BE2C (cell line): ENCODE measurements around the gene MMD.
A peak's percentile ranks its signal among the peaks of the same experiment; 100 is the strongest.

Experiments
- DNase-seq: peaks from one replicate; pipeline ENCODE4 v3.0.0-alpha.2; 2020
- H3K27me3 ChIP-seq: fragments of 250-450 bp; sonication (Bioruptor Pico); 2 replicates; pipeline ENCODE4 v1.5.1; 2020; ENCODE audit warnings: mild to moderate bottlenecking
- H3K36me3 ChIP-seq: fragments of 250-450 bp; sonication (Bioruptor Pico); 2 replicates; pipeline ENCODE4 v1.5.1; 2020; ENCODE audit warnings: mild to moderate bottlenecking
- H3K4me1 ChIP-seq: fragments of 250-450 bp; sonication (Bioruptor Pico); 2 replicates; pipeline ENCODE4 v1.5.1; 2020
- H3K4me3 ChIP-seq: 2 replicates; pipeline ENCODE4 v1.5.1; 2011; ENCODE audit warnings: low read depth, low read length
- H3K9me3 ChIP-seq: fragments of 250-450 bp; sonication (Bioruptor Pico); 2 replicates; pipeline ENCODE4 v1.5.1; 2020
- TF ChIP-seq, protein P1 (sequence below): IDR thresholded peaks from 2 replicates; pipeline ENCODE4 v1.5.1; 2012; ENCODE audit warnings: mild to moderate bottlenecking, low read depth, low read length

The MMD gene

DNA sequence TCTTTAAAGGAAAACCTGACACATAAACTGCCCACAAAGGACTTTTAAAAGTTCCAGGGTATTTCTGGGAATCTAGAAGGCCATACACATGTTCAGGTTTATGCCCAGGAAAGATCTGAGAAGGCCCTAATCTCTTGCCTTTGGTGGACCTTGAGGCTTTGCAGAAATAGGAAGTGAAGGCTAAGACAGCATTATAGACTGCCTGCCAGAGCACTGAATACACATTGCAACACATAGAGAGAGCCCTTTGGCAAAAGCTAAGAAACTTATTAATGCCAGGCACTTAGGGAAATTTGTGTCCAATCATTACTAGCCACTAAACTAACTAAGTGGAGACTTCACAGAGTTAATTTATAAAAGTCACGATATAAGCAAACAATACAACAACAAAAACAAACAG, 70.4 kb downstream of the MMD start:
- Histone ChIP-seq H3K4me3 (no peak overlapping the region), H3K4me1 (no peaks in the 10 kb centered on the region), H3K27me3 (no peaks in the 10 kb centered on the region), H3K36me3 (no peaks in the 10 kb centered on the region), H3K9me3 (no peaks in the 10 kb centered on the region)
- DNase-seq: no peak
- TF ChIP-seq, protein P1, sequence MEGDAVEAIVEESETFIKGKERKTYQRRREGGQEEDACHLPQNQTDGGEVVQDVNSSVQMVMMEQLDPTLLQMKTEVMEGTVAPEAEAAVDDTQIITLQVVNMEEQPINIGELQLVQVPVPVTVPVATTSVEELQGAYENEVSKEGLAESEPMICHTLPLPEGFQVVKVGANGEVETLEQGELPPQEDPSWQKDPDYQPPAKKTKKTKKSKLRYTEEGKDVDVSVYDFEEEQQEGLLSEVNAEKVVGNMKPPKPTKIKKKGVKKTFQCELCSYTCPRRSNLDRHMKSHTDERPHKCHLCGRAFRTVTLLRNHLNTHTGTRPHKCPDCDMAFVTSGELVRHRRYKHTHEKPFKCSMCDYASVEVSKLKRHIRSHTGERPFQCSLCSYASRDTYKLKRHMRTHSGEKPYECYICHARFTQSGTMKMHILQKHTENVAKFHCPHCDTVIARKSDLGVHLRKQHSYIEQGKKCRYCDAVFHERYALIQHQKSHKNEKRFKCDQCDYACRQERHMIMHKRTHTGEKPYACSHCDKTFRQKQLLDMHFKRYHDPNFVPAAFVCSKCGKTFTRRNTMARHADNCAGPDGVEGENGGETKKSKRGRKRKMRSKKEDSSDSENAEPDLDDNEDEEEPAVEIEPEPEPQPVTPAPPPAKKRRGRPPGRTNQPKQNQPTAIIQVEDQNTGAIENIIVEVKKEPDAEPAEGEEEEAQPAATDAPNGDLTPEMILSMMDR: no peak

DNA sequence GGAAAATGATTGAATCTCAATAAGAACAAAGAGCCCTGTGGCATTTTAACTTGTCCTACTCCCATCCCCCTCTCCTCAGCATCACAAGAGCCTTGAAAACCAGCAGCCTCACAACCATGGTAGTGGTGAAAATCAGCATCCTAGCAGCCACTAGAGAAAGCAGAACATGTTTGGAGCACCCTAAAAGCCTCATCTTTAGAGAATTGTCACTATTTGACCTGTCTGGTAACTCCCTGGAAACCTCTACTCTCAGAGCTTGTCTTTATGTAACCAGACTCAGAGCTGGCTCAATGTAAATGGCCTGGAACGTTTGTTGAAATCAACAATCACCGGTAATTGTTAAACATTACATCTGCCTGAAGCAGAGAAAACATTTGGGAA, 70.8 kb downstream of the MMD start:
- Histone ChIP-seq H3K36me3 (no peaks in the 10 kb centered on the region), H3K4me3 (no peak overlapping the region), H3K27me3 (no peaks in the 10 kb centered on the region), H3K4me1 (no peaks in the 10 kb centered on the region), H3K9me3 (no peaks in the 10 kb centered on the region)
- no peak for DNase-seq
- TF ChIP-seq, protein P1: no peak

DNA sequence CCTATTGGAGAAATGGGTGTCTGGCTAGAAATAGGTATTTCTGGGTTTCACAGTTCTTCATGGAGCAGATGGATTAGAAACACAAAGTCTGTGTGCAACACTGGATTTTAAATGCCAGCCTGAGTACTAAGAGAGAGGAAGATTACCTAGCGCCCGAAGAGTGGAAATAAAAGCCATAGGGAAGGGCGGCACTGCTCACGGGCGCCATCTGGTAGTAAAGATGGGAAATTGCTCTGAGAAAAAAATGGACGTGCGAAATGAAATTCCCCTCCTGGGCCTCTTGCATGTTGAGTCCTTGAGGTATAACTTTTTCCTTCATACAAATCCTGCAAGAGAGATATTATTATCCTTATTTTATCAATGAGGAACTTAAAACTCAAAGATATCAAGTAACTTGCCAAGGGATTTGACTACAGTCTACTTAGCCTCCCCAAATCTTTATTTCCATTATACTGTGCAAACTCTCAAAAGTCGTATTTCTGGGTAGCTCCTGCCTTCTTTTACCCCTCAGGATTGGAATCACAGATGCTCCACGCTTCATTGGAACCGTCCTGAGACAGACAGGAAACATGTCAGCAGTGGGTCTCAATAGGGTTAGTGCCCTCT, 72.8 kb downstream of the MMD start:
- H3K9me3 ChIP-seq: no peaks in the 10 kb centered on the region
- TF ChIP-seq, protein P1: peak; percentile 91
- no peaks in the 10 kb centered on the region for H3K27me3 ChIP-seq
- H3K36me3 ChIP-seq: no peaks in the 10 kb centered on the region
- peaks cover 4% of the 10 kb centered on the region for H3K4me1 ChIP-seq
- no peak overlapping the region for H3K4me3 ChIP-seq
- peak; percentile 43 for DNase-seq

DNA sequence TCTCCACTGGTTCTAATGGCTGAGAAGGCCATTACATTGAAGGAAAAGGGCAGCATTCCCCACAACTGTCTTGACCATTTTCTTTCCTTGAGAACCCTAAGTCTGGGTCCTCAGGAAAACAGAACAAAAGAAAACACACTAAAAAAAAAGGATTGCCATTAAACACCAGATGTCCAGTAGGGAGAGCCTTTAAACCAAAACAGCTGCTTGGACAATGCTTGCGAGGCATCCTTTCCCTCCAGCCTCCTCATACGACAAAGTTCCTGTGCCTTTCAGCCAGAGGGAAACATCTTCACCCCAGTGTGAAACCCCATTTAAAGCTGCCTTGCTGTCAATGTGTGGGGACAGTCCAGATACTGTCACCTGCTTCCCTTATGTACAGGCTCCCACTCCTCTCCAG, 74.3 kb downstream of the MMD start:
- TF ChIP-seq, protein P1: no peak
- H3K4me3 ChIP-seq: no peak overlapping the region
- no peaks in the 10 kb centered on the region for H3K27me3 ChIP-seq
- peaks cover 4% of the 10 kb centered on the region for H3K4me1 ChIP-seq
- no peak for DNase-seq
- H3K36me3 ChIP-seq: no peaks in the 10 kb centered on the region
- no peaks in the 10 kb centered on the region for H3K9me3 ChIP-seq

DNA sequence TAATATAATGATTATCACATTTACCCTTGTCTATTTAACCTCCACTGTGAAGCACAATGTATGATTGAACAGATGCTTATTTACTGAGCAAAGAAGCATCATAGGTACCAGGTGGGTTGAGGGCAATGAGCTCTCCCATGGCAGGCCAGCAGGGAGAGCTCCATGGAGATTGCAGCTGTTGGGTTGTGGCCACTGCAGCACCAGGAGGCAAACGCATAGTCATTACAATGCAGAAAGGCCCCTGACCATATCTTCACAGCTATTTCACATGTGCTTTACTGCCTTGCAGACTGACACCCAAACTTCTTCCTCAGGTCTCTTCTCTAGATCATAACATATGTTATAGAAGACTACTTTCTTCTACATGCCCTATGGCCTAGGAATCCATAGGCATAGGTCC, 75.0 kb downstream of the MMD start:
- DNase-seq: no peak
- Histone ChIP-seq H3K27me3 (no peaks in the 10 kb centered on the region), H3K4me1 (peaks cover 4% of the 10 kb centered on the region), H3K9me3 (no peaks in the 10 kb centered on the region), H3K36me3 (no peaks in the 10 kb centered on the region), H3K4me3 (no peak overlapping the region)
- TF ChIP-seq, protein P1: no peak

DNA sequence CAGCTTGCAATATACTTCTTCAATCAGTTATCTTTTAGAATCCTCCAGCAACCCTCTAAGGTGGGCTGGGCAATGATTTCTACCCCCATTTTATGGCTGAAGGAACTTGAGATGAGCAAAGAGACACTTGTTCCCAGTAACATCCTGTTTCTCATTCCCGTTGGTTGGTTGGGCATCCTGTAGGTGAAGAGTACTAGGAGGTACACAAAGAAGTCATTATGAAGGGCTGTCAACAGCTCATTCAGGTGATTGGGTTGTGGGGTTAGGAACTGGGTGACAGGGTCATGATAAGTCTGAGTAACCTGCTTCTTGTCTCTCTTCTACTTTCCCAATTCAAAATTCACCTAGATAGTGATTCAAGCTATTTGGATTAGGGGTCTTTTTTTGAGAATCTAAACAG, 76.5 kb downstream of the MMD start:
- Histone ChIP-seq H3K9me3 (no peaks in the 10 kb centered on the region), H3K4me3 (no peak overlapping the region), H3K27me3 (no peaks in the 10 kb centered on the region), H3K36me3 (no peaks in the 10 kb centered on the region), H3K4me1 (peaks cover 4% of the 10 kb centered on the region)
- TF ChIP-seq, protein P1: no peak
- DNase-seq: no peak
